ENCODE results near the gene TC2N.
A peak's percentile ranks its signal among the peaks of the same experiment; 100 is the strongest.
"Not testable (repeated sequence)": the region's sequence is repeated elsewhere in the genome, so short reads cannot be mapped to it uniquely, and the experiment has no call there.

TC2N gene

GRCh38 chr14:91867316-91867988, at the start of gene TC2N:
Gene TC2N (minus strand): TSS chr14:91867536. CDS start chr14:91813769, 53,767 bp downstream.
- DNase-seq: no peak

GRCh38 chr14:91912035-91912434, 44.7 kb upstream of the TC2N start:
- DNase-seq: no peak

- DNase-seq: no peak
Measured at GRCh38 chr14:91911474-91912032, 44.2 kb upstream of the TC2N start.

GRCh38 chr14:91910196-91910595, 42.9 kb upstream of the TC2N start:
- no peak for DNase-seq

DNA sequence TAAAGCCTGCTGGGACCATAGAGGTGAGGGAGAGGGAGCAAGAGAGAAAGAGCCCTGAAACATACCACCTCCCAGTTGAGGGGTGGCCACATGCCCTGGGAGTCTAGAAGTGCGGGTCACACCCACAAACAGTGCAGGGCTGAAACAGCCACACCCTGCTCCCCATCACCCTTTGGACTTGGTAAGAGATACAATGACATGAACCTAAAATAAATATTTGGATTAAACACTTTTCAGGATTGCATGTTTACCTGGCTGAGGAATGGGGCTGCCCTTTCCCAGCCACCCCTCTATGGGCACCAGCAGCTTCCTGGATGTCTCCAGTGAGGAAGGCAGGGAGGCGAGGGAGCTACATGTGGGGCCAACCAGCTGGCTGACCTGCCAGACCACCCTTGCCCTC, 39.0 kb upstream of the TC2N start:
- no peak for DNase-seq

DNA sequence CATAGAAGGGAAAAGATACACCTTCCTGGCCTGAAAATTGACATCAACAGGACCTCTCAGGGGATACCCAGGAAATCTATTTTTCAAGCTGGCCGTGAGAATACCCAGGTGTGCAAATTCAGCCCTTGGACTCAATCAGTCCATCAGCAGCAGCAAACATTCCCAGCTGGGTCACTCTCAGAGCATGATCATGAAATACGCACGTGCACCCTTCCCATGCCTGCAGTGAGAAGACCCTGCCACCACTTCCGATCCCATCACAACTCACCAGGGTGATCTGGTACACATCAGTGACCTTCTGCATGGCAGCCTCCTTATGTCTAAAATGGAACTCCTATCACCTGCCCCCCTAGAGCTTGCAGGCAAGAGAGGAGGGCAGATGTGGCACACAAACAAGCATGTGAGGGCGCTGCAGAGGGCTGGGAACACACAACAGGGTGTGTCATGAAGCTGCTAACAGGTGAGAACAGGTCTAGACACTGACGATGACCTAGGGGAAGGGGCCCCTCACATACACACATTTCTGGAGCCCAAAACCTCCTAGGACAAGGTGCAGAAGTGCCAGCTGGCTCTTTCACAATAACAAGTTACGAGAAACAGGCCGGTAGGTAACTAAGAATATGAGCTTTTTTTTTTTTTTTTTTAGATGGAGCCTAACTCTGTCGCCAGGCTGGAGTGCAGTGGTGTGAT, 37.8 kb upstream of the TC2N start:
- no peak for DNase-seq

GRCh38 chr14:91904483-91904882, 37.1 kb upstream of the TC2N start:
- DNase-seq: no peak

- no peak for DNase-seq
Measured at GRCh38 chr14:91903070-91903469, 35.7 kb upstream of the TC2N start.

GRCh38 chr14:91902336-91902735, 35.0 kb upstream of the TC2N start:
- DNase-seq: no peak

GRCh38 chr14:91901449-91902226, 34.3 kb upstream of the TC2N start:
- no peak for DNase-seq

- no peak for DNase-seq
Measured at GRCh38 chr14:91899806-91900205, 32.5 kb upstream of the TC2N start.

- no peak for DNase-seq
Measured at GRCh38 chr14:91899213-91899612, 31.9 kb upstream of the TC2N start.

DNA sequence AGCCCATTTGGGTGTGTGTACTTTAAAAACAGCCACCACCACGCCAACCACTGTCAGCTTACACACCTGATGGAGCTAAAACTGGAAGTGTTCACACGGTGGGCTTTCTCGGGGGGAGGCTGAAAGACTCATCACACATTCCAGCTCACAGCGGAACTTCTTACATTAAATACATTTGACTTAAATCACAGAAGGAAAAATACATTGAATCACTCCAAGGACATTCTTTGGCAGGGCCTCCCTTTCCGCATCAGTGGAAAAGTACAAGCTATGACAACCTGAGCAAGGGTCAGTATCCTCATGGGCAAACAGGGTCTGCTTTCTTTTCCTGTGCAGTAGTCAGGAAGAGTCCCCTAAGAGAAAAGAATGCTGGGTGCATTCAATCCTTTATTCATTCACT, 31.0 kb upstream of the TC2N start:
- peak; percentile 77 for DNase-seq

- not testable (repeated sequence) for DNase-seq
Measured at GRCh38 chr14:91897716-91898115, 30.4 kb upstream of the TC2N start.

- peak; percentile 75 for DNase-seq
Measured at GRCh38 chr14:91897106-91897701, 29.9 kb upstream of the TC2N start.

- DNase-seq: no peak
Measured at GRCh38 chr14:91896419-91896818, 29.1 kb upstream of the TC2N start.

DNA sequence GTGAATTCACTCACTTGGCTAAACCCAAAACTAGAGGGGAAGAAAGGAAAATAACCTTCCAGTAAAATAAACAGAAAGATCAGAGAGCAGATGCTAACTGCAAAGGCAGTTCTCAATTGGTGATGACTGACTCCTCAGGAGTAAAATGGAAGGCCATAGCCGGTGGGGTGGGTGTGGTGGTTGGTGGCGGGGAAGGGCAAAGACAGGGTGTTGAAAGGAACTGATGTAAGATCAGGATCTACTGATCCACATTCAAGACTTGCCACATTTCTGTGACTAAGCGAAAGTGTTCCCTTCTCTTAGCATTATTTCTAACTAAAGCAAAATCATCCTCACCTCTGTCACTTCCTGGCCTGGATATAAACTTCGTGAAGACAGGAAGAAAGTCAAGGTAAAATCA, 26.3 kb upstream of the TC2N start:
- no peak for DNase-seq

DNA sequence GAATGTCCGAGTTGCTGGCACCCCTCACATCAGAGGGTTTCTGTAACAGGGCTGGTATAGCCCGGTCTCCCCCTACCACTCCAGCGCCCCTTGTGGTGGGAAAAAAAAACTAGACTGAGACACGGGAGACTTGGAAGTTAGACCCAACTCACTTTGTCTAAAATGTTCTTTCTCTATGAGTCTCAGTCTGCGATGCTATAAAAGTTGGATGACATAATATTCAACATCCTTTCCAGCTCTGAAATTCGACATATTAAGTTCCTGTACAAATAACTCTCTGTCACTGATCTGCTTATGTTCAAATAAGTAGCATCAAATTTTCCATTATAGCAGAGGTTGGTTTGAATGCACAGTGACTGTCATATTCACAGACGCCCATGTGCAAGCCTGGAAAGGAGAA, 25.7 kb upstream of the TC2N start:
- DNase-seq: no peak

DNA sequence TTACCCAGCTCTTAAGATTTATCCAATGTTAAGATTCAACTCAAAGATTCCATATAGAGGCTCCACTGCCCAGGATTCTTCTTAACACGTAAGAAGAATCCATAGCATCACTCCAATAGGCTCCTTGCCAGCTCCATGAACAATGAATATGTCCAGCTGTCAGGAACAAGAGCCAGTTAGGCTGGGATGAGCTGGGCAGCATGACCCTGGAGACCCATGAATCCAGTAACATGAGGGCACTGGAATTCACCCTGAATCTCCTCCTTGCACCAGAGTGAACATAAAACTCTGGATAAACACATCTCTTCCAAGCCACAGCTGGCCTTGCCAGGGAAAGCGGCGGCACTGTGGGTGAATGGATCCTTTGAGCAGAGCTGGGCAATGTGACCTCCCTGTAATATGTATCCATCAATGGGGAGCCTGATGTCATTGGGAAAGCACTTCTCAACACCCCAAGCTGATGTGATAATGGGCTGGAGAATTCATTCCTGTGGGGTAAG, 24.4 kb upstream of the TC2N start:
- peak; percentile 83 for DNase-seq

- no peak for DNase-seq
Measured at GRCh38 chr14:91891101-91891500, 23.8 kb upstream of the TC2N start.

DNA sequence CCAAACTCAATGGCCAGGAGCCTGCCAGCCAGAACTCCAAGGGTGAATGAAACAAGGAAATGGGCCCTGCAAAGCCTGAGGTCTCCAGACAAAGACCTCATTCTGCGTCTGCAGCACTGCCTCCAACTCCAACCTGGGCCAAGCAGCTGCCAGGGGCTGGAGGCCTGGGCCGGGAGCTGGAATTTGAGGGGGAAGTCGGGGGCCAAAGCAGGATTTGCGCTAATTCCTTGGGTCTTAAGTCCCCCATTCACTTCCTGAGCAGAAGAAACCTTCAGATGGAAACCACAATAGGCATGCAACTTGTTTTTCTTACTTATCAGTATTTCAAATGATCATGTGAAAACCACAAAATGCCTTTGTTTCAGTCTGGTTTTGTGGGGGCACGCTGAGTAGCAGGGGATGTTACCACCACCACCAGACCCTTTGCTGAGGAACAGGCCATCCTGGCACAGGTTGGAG, 23.0 kb upstream of the TC2N start:
- DNase-seq: peak; percentile 60

DNA sequence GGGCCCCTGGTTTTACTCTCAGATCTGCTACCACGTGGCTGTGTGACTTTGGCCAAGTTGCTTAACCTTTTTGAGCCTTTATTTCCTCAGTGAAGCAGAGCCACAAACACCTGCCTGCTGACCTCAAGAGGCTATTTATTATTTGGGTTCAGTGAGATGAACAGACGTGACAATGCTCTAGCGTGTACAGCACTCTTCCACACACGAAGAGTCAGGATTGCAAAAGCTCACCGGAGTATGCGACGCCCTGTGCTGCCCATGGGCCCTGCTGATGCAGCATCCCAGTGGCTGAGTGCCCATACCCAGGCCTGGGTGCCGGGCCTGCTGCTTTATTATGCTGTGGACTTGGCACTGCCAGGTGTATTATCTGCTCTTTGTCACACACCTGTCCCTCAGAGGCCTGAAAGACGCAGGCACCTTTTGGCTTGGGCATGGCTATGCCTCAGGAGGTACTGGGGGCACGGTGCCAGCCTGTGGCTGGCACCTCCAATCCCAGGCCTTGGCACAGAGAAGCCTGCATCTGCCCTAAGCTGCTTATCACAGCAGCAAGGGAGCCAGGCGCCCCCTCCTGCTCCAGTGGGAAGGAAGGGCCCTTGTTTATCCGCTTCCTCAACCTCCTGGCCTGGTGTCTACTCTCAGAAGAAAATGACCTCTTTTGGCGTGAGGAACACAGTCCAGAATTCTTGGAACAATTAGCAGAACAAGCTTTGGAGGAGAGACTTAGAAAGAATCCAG, 22.3 kb upstream of the TC2N start:
- no peak for DNase-seq
